NCI-H2227 (cell line): ENCODE measurements around the gene SEPTIN10.

Experiments used
- DNase-seq: peaks from one replicate; lab custom pipeline; 2025; ENCODE audit not compliant: unreplicated experiment; lab: John Stamatoyannopoulos, UW

SEPTIN10 gene

GRCh38 chr2:109500910-109501309 is 112.9 kb downstream of the SEPTIN10 start:
- no peak for DNase-seq

- no peak for DNase-seq
Observed at GRCh38 chr2:109499566-109499965, 114.2 kb downstream of the SEPTIN10 start.

- DNase-seq = no peak
Observed at GRCh38 chr2:109498906-109499305, 114.9 kb downstream of the SEPTIN10 start.

GRCh38 chr2:109497911-109498870 is 115.6 kb downstream of the SEPTIN10 start:
- peak; percentile 22 for DNase-seq

- DNase-seq = peak; percentile 44
Observed at GRCh38 chr2:109497463-109497862, 116.3 kb downstream of the SEPTIN10 start.

- no peak for DNase-seq
Observed at GRCh38 chr2:109494351-109494750, 119.4 kb downstream of the SEPTIN10 start.

GRCh38 chr2:109493176-109493935 is 120.4 kb downstream of the SEPTIN10 start:
- no peak for DNase-seq
